ENCODE results near the gene DLST.

- TF ChIP-seq, protein P1, sequence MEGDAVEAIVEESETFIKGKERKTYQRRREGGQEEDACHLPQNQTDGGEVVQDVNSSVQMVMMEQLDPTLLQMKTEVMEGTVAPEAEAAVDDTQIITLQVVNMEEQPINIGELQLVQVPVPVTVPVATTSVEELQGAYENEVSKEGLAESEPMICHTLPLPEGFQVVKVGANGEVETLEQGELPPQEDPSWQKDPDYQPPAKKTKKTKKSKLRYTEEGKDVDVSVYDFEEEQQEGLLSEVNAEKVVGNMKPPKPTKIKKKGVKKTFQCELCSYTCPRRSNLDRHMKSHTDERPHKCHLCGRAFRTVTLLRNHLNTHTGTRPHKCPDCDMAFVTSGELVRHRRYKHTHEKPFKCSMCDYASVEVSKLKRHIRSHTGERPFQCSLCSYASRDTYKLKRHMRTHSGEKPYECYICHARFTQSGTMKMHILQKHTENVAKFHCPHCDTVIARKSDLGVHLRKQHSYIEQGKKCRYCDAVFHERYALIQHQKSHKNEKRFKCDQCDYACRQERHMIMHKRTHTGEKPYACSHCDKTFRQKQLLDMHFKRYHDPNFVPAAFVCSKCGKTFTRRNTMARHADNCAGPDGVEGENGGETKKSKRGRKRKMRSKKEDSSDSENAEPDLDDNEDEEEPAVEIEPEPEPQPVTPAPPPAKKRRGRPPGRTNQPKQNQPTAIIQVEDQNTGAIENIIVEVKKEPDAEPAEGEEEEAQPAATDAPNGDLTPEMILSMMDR (IDR thresholded peaks at IDR 0.05) = no peak
- TF ChIP-seq POLR2A (IDR thresholded peaks at IDR 0.05) = no peak
Observed at GRCh38 chr14:74940956-74941565, 59.3 kb downstream of the DLST start.
